NCI-H1694 treated with DMSO at 0.1 percent for 48 hours (cell line): ENCODE measurements around the gene WDR38.
A peak's percentile ranks its signal among the peaks of the same experiment; 100 is the strongest.

Source experiments
- DNase-seq: peaks from one replicate; lab custom pipeline; 2025; lab: John Stamatoyannopoulos, UW

Gene WDR38

DNA sequence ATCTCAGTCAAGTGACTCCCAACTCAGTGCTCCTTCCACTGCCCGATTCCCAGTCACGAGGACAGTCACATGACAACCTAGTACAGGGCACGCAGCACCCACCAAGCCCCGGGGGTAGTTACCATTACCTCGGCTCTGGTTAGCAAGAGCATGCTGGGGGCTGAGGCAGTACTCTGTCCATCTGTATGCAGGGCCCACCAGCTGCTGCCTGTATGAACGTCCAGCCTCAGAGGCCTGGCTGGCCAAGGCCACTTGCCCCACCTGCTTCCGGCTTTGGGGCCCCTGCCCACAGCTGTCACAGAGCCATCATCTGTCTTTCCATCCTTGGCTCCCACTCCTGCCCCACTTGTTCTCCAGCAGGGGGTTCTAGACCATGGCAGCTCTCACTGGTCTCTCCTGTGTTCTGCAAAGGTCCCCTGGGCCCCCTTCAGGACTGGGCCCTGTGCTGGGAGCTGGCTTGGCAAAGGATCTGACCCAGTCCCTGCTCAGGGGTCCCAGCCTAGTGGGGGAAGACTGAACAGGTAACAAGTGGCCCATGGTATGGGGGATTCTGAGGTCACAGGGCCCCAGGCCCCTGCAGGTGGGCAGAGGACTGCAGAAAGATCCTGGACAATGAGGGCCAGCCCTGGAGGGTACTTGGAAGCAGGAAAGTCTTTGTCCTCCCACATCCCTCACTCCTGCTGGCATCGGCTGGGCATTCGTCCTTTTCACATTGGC lies 5.2 kb downstream of the WDR38 start:
- no peak for DNase-seq

DNA sequence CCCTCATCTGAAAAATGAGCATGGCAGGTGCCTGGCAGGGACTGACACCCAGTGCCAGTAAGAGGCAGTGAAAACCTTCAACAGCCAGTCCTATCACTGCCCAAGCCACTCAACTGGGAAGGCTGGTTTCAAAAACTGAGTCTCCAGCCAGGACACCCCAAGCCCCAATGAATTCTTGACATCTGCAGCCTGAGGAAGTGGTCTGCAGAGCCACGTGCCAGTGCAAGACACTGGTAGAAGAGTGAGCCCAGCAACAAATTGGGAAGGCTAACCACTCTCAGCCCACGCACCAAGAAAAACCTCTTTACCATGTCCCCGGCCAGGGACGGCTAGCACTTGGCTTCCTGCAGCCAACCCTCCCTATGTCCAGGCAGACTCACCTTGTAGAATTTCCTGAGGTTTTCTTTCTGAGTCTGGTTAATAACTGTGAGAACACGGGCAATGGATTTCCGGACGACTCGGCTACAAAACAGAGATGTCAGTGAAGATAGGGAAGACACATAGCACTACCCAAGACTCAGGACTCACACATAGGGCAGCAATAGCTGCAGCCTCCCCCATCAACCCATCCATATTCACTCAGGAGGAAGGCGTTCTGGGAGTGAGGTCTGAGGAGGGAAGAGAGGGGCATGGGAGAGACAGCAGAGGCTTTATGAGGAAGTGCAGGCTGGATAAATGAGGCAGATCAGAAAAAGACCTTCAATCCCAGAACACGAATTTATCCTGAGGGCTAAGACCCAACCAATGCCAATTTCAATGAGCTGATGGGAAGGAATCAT lies 6.7 kb downstream of the WDR38 start:
- no peak for DNase-seq

DNA sequence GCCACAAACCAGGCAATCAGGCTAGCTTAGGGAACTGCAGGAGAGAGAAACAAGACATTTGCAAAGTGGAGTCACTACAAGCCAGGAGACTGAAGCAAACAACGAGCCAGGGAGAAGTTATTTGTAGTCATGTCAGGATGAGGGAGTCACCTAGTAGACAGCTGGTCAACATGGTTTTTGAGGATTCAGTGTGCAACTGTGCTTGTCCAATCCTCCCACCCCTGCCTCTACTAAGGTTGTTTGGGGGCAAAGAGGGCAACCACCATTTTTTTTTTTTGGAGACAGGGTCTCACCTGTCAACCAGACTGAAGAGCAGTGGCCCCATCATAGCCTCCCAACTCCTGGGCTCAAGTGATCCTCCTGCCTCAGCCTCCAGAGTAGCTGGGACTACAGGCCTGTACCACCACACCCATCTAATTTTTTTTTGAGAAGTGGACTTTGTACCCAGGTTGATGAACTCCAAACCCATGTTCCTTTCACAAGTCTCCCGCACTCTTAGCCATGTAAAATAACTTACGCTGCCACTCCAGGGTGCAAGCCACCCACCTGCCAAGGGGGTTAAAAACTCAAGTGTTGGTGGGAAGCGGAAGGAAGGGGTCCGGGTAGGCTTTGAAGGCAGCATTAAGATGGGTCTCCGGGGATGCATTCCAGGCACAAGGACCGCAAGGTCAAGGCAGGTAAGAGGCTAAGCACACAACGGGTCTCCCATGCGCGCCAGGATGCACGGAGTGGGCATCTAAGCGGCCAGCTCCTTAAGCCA lies 7.5 kb downstream of the WDR38 start:
- DNase-seq, result no peak

DNA sequence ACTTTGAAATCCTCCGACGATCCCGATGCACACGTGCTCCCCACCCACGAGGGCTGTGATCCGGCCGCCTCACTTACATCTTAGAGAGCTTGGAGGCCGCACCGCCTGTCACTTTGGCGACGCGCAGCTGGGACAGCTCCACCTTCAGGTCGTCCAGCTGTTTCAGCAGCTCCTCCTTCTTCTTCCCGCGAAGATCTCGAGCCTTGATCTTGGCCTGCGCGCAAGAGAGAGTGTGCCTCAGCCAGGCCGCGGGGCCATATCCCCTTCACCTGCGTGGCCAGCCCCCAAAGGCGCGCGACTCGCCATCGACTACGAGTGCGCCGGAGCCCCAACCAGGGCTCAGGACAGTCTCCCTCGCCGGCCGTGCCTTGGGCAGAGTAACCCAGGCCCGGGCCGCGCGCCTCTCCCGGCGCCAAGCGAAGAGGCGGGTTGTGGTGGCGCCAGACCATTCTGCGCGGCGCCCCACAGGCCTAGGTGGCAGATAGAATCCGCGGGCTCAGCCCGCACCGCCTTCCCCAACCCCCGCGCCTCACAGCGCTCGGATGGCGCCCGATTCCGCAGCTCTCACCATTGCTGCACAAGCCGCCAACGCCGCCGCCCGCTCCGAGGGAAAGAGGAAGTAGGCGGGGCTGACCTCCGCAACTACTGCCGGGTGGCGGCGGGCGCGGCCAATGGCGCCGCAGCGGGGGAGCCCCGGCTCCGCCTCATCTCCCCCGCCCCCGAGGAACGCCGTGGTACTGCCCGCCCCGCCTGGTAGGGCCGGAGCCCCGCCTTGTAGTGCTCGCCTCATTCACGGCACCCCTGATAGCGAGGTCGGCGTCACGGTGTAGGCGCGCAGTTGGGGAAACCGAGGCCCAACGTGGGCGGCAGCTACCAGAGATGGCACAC lies 8.3 kb downstream of the WDR38 start, which contains the start of the genes ARPC5L and RPL35:
ARPC5L (plus strand) TSS at position 789 of the 888 bp plus-strand sequence. CDS start 7,161 bp downstream, outside the sequence.
RPL35 (minus strand) TSS at position 616 of the 888 bp plus-strand sequence; CDS start at position 571, 45 bp downstream.
- peak; percentile 78 for DNase-seq

DNA sequence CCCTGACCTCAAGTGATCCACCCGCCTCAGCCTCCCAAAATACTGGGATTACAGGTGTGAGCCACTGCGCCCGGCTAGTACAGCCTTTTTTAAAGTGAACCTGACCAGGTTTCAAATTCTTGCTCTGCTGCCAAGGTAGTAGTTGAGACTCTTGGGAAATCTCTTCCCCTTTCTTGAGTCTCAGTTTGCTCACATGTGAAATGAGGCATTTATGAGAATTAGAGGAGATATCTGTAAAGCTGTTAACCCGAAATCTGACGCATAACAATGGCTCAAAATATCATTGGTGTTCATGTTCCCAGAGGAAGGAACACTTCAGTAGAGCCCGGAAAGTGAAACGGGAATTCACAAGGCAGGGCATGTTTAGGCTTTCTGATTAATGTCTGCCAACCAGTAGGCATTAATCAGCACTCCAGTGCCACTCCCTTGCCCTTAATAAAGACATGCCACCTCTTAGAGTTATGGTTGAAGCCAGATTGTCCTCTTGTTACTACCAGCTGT lies 10.2 kb downstream of the WDR38 start:
- no peak for DNase-seq

DNA sequence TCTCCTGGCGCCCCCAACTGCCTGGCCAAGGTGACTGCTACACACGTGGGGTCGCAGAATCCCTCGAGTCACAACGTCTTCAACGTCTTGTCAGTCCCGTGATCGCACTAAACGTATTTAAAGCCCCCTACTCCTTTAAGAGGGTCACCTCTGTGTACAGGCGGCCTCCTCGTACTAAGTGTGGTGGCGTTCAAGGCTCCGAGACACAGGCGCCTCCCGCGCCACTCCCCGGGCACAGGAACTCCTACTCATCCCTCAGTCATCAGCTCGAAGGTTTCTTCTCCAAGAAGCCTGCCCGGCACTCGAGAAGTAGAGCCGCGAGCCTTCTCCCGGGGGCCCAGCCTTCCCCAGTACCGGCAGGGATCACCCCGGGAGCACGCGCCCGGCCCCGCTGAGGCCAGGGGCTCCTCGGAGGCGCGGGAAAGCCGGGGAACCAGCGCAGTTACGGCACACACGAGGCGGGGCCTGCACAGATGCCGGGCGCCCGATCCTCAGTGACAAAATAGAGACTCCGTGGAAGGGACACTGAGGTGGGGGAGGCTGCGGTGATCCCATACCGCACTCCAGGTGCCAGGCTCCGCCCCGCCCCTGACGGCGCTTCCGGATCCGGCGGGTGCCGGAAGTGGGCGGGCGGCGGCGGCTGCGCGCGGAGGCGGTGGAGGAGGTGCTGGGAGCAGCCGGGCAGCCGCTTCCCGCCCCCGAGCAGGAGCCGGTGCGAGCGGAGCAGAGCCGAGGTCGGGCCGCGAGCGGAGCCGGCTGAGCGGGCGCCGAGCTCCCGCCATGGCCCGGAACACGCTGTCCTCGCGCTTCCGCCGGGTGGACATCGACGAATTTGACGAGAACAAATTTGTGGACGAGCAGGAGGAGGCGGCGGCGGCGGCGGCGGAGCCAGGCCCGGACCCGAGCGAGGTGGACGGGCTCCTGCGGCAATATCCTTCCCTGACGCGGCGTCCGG lies 15.5 kb downstream of the WDR38 start:
- DNase-seq, result peak; percentile 43

DNA sequence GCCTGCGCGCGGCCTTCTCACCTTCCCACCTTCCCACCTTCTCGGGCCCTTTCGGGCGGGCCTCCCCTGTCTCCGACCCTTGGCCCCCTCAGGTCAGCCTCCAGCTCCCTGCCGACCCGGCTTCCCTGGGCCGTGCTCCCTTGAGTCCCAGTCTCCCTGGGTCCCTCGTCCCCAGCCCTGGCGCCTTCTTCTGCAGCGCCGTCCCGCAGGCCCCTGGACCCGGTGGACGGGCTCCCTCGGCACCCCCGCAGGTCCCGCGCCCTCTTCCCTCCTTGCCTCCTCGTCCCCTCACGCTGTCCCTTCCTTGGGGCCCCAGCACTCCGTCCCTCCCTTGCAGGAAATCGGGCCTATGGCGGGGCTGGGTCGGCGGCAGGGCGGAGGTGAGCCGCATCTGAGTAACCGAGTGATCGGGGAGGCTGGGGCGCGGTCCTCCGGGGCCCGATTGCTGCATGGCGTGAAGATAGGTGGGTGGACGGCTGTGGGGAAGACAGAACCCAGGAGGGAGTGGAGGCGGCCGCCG lies 16.3 kb downstream of the WDR38 start:
- DNase-seq, result no peak

DNA sequence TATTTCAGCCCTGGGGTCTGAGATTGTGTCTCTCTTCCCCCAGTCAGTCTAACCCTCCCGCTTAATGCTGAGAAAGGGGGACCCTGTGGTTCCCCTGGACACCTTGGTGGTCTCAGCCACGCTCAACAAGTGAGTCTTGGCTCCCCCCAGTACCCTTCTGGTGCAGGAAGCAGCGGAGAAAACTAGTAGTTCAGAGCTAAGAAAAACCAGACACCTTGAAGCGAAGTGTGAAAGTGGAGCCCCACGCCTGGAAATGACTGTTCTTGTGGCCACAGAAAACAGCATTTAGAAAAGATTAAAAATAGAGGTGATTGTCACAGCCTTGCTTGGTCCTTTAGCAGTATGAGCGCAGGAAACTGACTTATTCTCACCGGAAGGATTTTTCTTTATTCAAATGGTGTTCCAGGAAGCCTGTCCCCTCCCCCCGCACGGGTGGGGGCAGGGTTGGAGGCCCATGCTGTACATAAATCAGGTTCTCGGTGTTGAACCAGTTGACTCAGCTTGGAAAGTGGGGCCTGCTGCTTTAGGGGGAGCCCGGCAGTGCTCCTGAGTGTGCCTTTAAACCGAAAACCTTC lies 16.8 kb downstream of the WDR38 start:
- DNase-seq, result no peak

DNA sequence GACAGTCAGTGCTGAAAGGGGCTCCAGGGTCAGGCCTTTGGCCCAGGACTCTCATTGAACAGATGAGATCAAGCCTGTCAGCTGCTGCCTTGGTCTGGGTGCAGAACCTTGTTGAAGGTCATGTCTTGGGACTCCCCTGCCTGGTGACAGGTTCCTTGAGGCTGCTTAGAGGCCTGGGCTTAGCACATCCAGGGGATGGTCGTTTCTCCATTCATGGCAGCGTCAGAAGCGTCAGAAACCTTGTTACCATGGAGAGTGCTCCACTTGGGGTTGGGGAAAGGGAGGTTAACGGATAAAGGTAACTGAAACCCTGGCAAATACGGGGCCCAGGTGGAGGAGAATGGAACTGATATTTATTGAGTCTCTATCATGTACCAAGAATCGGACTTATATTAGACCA lies 17.5 kb downstream of the WDR38 start:
- no peak for DNase-seq

DNA sequence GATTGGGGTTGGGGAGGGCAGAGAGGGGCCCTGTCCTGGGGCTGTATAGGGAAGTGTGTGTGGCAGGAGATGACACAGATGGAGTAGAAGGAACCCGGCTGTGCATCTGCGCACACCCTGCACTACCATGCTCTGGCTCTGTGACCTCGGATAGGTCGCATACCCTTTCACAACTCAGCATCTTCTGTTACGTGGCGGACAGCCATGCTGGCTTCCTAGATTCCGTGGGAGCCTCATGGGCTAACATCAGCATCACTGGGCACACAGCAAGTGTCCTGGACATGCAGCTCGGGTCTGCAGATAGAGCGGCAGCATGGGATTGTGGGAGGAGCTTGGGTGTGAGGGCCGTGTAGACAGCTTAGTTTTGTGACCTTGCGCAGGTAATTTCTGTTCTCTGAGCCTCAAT lies 17.9 kb downstream of the WDR38 start:
- no peak for DNase-seq

DNA sequence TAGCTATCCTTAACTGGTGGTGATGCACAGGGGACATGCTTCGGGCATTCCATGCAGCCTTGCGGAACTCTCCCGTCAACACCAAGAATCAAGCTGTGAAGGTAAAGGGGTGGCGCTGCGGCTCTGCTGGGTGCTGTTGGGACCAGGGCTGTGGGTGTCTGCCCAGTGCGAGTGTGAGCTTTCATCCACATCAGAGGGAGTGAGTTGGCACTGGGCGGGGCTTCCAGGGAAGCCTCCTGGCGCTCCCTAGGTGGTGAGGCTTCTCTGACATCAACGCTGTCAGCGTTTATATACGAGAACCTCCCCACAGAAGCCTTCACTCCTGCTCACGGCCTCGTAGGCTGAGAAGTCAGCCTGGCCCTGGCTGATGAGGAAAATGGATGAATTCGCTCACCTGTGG lies 20.4 kb downstream of the WDR38 start:
- DNase-seq, result no peak

DNA sequence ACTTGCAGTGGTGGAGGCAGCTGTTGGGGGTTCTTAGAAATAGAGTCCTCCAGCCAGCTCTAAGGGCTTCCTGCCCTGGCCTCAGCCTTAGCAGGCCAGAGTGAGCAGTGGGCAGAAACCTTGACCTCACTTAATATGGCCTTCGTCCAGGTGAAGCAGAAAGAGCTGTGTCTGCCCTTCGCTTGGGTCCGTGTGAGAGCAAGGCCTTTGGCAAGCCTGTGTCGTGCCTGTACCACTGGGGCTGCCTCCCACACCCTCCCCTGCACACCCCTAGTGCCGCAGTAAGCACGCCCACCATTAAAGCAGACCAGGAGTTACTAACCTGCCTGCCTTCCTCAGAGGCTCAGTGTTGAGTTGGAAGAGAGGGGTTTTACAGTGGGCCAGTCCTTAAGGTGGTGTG lies 22.2 kb downstream of the WDR38 start:
- DNase-seq, result no peak

DNA sequence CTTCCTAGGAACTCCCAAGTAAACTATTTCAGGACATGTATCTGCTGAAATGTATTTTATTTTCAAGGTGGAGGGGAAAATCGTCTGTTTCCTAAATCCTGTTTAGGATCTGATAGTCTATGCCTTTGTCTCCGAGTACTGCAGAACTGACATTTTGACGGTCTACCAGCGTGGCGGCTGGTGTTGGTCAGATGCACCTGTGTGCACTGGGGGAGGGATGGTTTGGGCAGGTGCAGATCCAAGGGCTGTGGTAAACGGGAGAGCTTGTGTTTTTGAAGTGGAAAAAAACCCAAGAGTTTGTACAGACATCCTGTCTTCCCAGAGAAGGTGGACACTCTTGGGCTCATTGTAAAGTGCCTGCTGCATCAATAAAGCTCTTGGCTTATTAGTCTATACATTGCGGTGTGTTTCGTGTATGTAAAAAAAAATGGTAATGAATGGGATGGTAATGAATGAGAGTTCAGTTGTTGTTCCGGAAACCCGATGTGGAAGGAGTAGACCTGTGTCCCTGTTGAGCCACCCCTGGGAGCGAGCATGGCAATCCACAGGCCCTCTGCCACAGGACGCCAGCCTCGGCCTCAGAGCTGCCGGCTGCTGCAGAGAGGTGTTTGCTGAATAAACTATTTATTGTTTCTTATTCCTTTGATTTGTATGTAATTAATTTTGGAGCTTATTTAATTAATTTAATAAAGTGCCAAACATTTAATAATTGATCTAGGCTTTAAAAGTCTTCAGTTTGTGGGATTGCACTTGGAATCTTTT lies 23.9 kb downstream of the WDR38 start:
- no peak for DNase-seq

DNA sequence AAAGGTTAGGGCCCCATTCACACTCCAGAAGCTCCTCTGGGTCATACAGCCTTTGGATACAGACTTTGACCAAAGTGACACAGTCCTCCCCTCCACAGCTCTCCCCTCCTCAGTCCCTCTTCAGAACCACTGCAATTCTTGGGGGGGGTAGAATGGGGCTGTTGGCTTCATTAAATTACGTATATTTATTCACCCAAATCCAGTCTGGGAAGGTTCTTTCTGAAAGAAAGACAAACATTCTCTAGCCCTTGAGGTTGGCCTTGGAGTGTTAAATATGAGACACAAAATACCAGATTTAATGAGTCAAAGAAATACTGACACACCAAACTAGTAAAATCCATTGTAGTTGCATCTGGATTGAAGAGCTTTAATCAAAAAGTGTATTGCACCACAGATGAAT lies 24.8 kb downstream of the WDR38 start:
- DNase-seq, result no peak

DNA sequence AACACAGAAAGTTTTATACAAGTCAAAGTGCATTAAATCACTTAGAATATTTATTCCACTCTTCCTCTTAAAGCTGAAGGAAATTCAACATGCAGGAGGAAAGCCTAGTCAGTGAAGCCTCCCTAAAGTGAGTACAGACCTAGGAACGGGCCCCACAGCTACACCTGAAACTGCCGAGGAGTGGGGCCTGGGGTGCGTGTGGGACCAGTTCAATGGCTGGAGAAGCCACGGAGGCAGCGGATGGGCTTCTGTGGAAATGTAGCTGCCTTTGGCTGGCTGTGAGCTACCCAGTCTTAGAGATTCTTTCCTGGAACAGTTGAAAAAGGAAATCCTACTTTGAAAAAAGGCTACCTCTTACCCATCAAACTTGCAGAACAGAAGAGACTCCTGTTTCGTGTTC lies 25.3 kb downstream of the WDR38 start:
- DNase-seq, result no peak

DNA sequence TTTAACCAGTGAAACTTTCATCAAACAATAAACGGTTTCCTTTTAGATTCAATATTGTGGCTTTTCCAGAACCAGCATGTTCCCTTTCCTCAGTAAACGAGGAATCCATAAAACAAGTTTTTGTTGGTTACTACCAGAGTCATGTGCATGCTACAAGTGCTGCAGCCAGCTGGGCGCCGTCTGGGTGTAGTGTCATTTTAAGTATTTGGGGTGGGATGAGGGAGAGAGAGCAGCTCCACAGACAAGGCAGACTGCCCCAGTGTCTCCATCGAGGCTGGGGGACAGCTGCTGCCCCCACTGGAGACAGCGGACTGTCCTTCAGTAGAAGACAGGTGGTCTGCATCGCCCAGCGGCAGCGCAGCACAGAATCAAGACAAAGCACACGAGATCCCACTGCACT lies 26.0 kb downstream of the WDR38 start:
- DNase-seq, result no peak

DNA sequence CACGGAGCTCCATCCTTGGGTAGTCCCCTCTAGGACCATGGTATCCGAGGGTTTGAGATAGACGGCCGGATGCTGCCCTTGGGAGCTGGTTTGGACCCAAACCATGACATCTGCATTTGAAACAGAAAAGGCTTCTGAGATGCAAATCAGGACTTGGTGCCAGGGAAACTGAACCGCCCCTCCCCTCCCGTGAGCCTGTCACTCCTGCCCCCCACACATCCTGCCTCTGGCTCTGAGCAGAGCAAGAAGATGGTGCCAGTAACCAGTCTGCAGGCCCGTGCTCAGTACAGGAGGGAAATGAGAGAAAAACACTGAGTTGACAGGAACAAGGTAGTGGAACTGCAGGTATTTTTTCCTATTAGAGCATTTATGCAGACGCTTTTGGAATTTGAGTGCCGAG lies 27.2 kb downstream of the WDR38 start:
- no peak for DNase-seq

DNA sequence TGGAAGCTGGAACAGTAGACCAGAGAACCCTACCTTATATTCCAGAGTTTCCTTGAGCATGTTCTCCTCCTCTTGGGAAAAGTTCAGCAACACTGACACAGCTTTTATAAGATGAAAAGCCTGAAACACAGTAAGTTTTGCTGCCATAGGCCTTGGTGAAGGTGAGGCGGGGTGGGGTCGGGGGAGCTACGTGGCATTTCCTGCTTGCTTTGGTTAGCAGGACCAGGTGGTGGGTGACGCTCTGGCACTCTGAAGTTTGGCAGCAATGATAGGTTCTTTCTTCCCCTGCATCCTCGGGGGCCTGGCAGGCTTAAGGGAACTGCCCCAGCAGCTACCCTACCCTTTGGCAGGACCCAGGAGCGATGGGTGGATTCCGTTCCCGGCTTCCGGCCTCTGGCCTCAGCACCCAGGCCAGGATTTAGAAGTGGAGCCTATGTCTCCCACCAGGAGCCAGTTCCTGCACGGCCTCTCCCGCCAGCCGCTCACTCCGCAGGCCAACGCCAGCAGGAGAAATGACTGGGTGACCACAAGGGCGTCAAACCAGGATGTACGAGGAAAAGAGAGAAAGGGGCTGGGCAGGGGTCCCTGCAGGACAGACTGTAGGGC lies 28.0 kb downstream of the WDR38 start:
- no peak for DNase-seq
